Endothelial cell of umbilical vein (primary cell): ENCODE results near the gene LRP1.

Experiments used
- CTCF ChIP-seq, 2 donors: IDR thresholded peaks; 1 replicate in 1 of 2; 2 replicates in 1 of 2; pipeline ENCODE4 v1.5.1; 2011; ENCODE audit warnings: low read length in 2 of 2, mild to moderate bottlenecking in 2 of 2, moderate library complexity in 2 of 2, control low read depth in 1 of 2, inconsistent platforms in 1 of 2, low read depth in 1 of 2; ENCODE audit not compliant: insufficient read depth in 1 of 2; ENCODE audit errors: extremely low read depth in 1 of 2
- EZH2 ChIP-seq: IDR thresholded peaks from 2 replicates; pipeline ENCODE4 v1.6.1; 2012; ENCODE audit warnings: borderline replicate concordance, low read depth, mild to moderate bottlenecking, moderate library complexity, low read length, inconsistent platforms; ENCODE audit not compliant: severe bottlenecking
- POLR2A ChIP-seq: IDR thresholded peaks from 2 replicates; pipeline ENCODE4 v1.6.1; 2012; ENCODE audit warnings: low read depth, mild to moderate bottlenecking, control low read depth, low read length

GRCh38 chr12:57230381-57231155 is 102.3 kb downstream of the LRP1 start:
- TF ChIP-seq CTCF (IDR thresholded peaks at IDR 0.05; ENCODE audit: extremely low read depth in 1 of 2, insufficient read depth in 1 of 2, low read depth in 1 of 2, low read length in 2 of 2) (no peak), POLR2A (no peak), EZH2 (no peak)
